Tibial nerve (tissue), 4 donors: ENCODE results near the gene ATP2A2.

Source experiments
- CTCF ChIP-seq, 5 experiments: fragments of 200-600 bp in 3 of 5; fragments of 450-650 bp in 2 of 5; sonication (generic) in 3 of 5; IDR thresholded peaks; one replicate each; pipeline ENCODE4 v1.5.1; 2016 to 2019; ENCODE audit warnings: antibody characterized with exemption in 5 of 5, mild to moderate bottlenecking in 3 of 5, moderate library complexity in 2 of 5
- EP300 ChIP-seq, 2 donors: sonication (generic); formaldehyde crosslinking; IDR thresholded peaks; one replicate each; pipeline ENCODE4 v1.6.1; 2017; ENCODE audit warnings: antibody characterized with exemption in 2 of 2, mild to moderate bottlenecking in 1 of 2
- POLR2A ChIP-seq, 2 donors: fragments of 450-650 bp; IDR thresholded peaks; one replicate each; pipeline ENCODE4 v1.6.1; 2017; ENCODE audit warnings: antibody characterized with exemption in 2 of 2, mild to moderate bottlenecking in 2 of 2, moderate library complexity in 2 of 2

DNA sequence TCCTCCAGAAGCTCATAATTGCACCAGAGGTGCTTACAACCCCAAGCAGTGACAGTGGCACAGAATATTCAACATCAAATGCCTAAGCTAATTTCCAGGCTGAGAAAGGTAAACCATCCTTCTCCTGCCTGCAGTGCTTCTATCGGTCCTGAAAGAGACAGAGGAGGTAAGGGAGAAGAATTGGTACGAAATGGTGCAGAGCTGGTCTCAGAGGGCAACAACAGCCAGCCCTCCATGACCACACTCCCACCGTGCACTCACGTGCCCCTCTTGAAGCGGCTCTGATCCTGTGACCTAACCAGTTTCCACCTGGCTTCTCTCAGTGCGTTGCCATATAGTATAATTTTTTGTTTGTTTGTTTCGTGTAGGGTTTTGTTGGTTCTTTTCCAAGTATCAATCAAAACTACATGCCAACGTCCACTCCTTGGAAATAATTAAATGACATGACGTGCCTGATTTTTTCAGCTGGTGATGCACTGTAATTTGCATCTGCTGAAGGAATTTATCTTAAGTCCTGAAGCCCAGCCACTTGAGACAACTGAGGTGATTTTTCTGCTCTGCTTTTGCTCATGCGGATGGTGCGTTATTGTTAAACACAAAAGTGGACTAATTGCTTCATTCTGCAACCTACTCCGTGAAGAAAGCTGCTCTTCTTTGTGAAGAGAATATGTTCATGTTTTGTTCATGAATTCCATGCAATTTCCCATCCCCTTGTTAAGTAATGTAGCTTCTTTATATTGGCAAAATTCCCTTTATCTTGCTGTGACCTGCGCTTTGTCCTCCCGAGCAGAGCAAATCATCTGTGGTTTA lies 1.3 kb upstream of the ATP2A2 start:
- TF ChIP-seq CTCF (IDR thresholded peaks at IDR 0.05) = no peak
- no peak for TF ChIP-seq POLR2A (IDR thresholded peaks at IDR 0.05)
- TF ChIP-seq EP300 (IDR thresholded peaks at IDR 0.05) = no peak
